ENCODE results near the gene STX10.

The STX10 gene

GRCh38 chr19:13120031-13120430 lies 30.1 kb downstream of the STX10 start:
- peaks cover 4% of the 10 kb centered on the region for H3K36me3 Mint-ChIP-seq
- peaks cover 57% of the 10 kb centered on the region for H3K4me1 Mint-ChIP-seq
- no peak overlapping the region for H3K27ac Mint-ChIP-seq
- H3K4me3 Mint-ChIP-seq = peak overlapping the region; percentile 85
- H3K9me3 Mint-ChIP-seq = no peaks in the 10 kb centered on the region
- H3K27me3 Mint-ChIP-seq = no peaks in the 10 kb centered on the region

GRCh38 chr19:13119627-13120026 lies 30.5 kb downstream of the STX10 start:
- no peaks in the 10 kb centered on the region for H3K27me3 Mint-ChIP-seq

GRCh38 chr19:13118424-13119193 lies 31.6 kb downstream of the STX10 start:
- Mint-ChIP-seq H3K4me3 (peak overlapping the region; percentile 85), H3K9me3 (no peaks in the 10 kb centered on the region), H3K27ac (peak overlapping the region; percentile 82), H3K27me3 (no peaks in the 10 kb centered on the region), H3K4me1 (peaks cover 59% of the 10 kb centered on the region), H3K36me3 (peaks cover 7% of the 10 kb centered on the region)

More at GRCh38 chr19:13119627-13120026, 30.5 kb downstream of the STX10 start:
- Mint-ChIP-seq H3K9me3 (no peaks in the 10 kb centered on the region), H3K36me3 (peaks cover 4% of the 10 kb centered on the region), H3K4me1 (peaks cover 57% of the 10 kb centered on the region), H3K4me3 (peak overlapping the region; percentile 85), H3K27ac (peak overlapping the region; percentile 82)

- Mint-ChIP-seq H3K36me3 (peaks cover 7% of the 10 kb centered on the region), H3K4me1 (peaks cover 53% of the 10 kb centered on the region), H3K4me3 (peak within 1 kb of the TSS; percentile 90), H3K9me3 (no peaks in the 10 kb centered on the region), H3K27ac (peak within 1 kb of the TSS; percentile 98), H3K27me3 (no peaks in the 10 kb centered on the region)
Measured at GRCh38 chr19:13117772-13118423, 32.3 kb downstream of the STX10 start, which contains the start of gene NACC1. Gene NACC1 (plus strand): TSS chr19:13118264. CDS start chr19:13135208, 16,944 bp downstream.

- peaks cover 9% of the 10 kb centered on the region for H3K36me3 Mint-ChIP-seq
- H3K4me3 Mint-ChIP-seq = peak overlapping the region; percentile 90
- peaks cover 47% of the 10 kb centered on the region for H3K4me1 Mint-ChIP-seq
- H3K9me3 Mint-ChIP-seq = no peaks in the 10 kb centered on the region
- H3K27me3 Mint-ChIP-seq = no peaks in the 10 kb centered on the region
- H3K27ac Mint-ChIP-seq = peak overlapping the region; percentile 98
Measured at GRCh38 chr19:13117176-13117771, 32.9 kb downstream of the STX10 start.

GRCh38 chr19:13116282-13117175 lies 33.6 kb downstream of the STX10 start, which contains the start of gene TRMT1:
Gene TRMT1 (minus strand): TSS chr19:13116740. CDS start chr19:13116399, 341 bp downstream.
- Mint-ChIP-seq H3K27me3 (no peaks in the 10 kb centered on the region), H3K36me3 (peaks cover 9% of the 10 kb centered on the region), H3K27ac (peak within 1 kb of the TSS; percentile 98), H3K4me3 (peak within 1 kb of the TSS; percentile 90), H3K4me1 (peaks cover 40% of the 10 kb centered on the region), H3K9me3 (no peaks in the 10 kb centered on the region)

- H3K36me3 Mint-ChIP-seq = peaks cover 9% of the 10 kb centered on the region
- peak overlapping the region; percentile 90 for H3K4me3 Mint-ChIP-seq
- H3K27me3 Mint-ChIP-seq = no peaks in the 10 kb centered on the region
- H3K4me1 Mint-ChIP-seq = peaks cover 34% of the 10 kb centered on the region
- no peaks in the 10 kb centered on the region for H3K9me3 Mint-ChIP-seq
- peak overlapping the region; percentile 98 for H3K27ac Mint-ChIP-seq
Measured at GRCh38 chr19:13115936-13116281, 34.3 kb downstream of the STX10 start.

GRCh38 chr19:13112555-13112954 lies 37.6 kb downstream of the STX10 start:
- Mint-ChIP-seq H3K9me3 (no peaks in the 10 kb centered on the region), H3K27ac (no peak overlapping the region), H3K4me1 (peaks cover 17% of the 10 kb centered on the region), H3K27me3 (no peaks in the 10 kb centered on the region), H3K36me3 (peaks cover 9% of the 10 kb centered on the region), H3K4me3 (no peak overlapping the region)

- H3K27ac Mint-ChIP-seq = peak overlapping the region; percentile 30
- H3K27me3 Mint-ChIP-seq = no peaks in the 10 kb centered on the region
- peaks cover 5% of the 10 kb centered on the region for H3K36me3 Mint-ChIP-seq
- no peaks in the 10 kb centered on the region for H3K9me3 Mint-ChIP-seq
- H3K4me1 Mint-ChIP-seq = peaks cover 4% of the 10 kb centered on the region
- no peak overlapping the region for H3K4me3 Mint-ChIP-seq
Measured at GRCh38 chr19:13110099-13110610, 40.0 kb downstream of the STX10 start.

- Mint-ChIP-seq H3K9me3 (no peaks in the 10 kb centered on the region), H3K36me3 (peaks cover 5% of the 10 kb centered on the region), H3K4me3 (no peak overlapping the region), H3K27me3 (no peaks in the 10 kb centered on the region), H3K27ac (peak overlapping the region; percentile 30), H3K4me1 (peaks cover 9% of the 10 kb centered on the region)
Measured at GRCh38 chr19:13109361-13110098, 40.6 kb downstream of the STX10 start.

- no peaks in the 10 kb centered on the region for H3K36me3 Mint-ChIP-seq
- no peaks in the 10 kb centered on the region for H3K27me3 Mint-ChIP-seq
- H3K4me1 Mint-ChIP-seq = peaks cover 30% of the 10 kb centered on the region
- H3K27ac Mint-ChIP-seq = peak overlapping the region; percentile 91
- H3K9me3 Mint-ChIP-seq = no peaks in the 10 kb centered on the region
- peak overlapping the region; percentile 91 for H3K4me3 Mint-ChIP-seq
Measured at GRCh38 chr19:13104848-13105711, 45.1 kb downstream of the STX10 start.

GRCh38 chr19:13104360-13104847 lies 45.8 kb downstream of the STX10 start:
- peaks cover 34% of the 10 kb centered on the region for H3K4me1 Mint-ChIP-seq
- H3K9me3 Mint-ChIP-seq = no peaks in the 10 kb centered on the region
- no peaks in the 10 kb centered on the region for H3K27me3 Mint-ChIP-seq
- peak overlapping the region; percentile 91 for H3K4me3 Mint-ChIP-seq
- no peaks in the 10 kb centered on the region for H3K36me3 Mint-ChIP-seq
- peak overlapping the region; percentile 91 for H3K27ac Mint-ChIP-seq

GRCh38 chr19:13103581-13104359 lies 46.4 kb downstream of the STX10 start:
- H3K36me3 Mint-ChIP-seq = no peaks in the 10 kb centered on the region
- no peaks in the 10 kb centered on the region for H3K27me3 Mint-ChIP-seq
- H3K4me1 Mint-ChIP-seq = peaks cover 38% of the 10 kb centered on the region
- no peaks in the 10 kb centered on the region for H3K9me3 Mint-ChIP-seq
- no peak overlapping the region for H3K27ac Mint-ChIP-seq
- peak overlapping the region; percentile 91 for H3K4me3 Mint-ChIP-seq
